NCI-H1417 (cell line): ENCODE results near the gene EMC8.

ENCODE experiments used
- DNase-seq, 3 experiments: peaks; one replicate each; lab custom pipeline; 2025; lab: John Stamatoyannopoulos, UW

EMC8 gene

GRCh38 chr16:85755929-85756768 lies 43.2 kb downstream of the EMC8 start:
- no peak for DNase-seq

GRCh38 chr16:85754413-85754812 lies 44.9 kb downstream of the EMC8 start:
- DNase-seq = peak; percentile 31 to 71 (median 69)

- no peak for DNase-seq
Measured at GRCh38 chr16:85753976-85754375, 45.4 kb downstream of the EMC8 start.

GRCh38 chr16:85753559-85753958 lies 45.8 kb downstream of the EMC8 start:
- DNase-seq = no peak

- no peak for DNase-seq
Measured at GRCh38 chr16:85752511-85753420, 46.6 kb downstream of the EMC8 start.

GRCh38 chr16:85751698-85752501 lies 47.4 kb downstream of the EMC8 start:
- DNase-seq = no peak

GRCh38 chr16:85750827-85751697 lies 48.3 kb downstream of the EMC8 start, which contains the start of gene C16orf74:
C16orf74 (minus strand) TSS chr16:85751096; CDS start chr16:85735217, 15,879 bp downstream.
- DNase-seq = peak in 2 of 3 experiments; percentile 29 to 35

- peak in 2 of 3 experiments; percentile 33 to 56 for DNase-seq
Measured at GRCh38 chr16:85750146-85750826, 49.1 kb downstream of the EMC8 start.

- DNase-seq = no peak
Measured at GRCh38 chr16:85749771-85750145, 49.6 kb downstream of the EMC8 start.

GRCh38 chr16:85746460-85747215 lies 52.7 kb downstream of the EMC8 start:
- no peak for DNase-seq

- no peak for DNase-seq
Measured at GRCh38 chr16:85738923-85739715, 60.2 kb downstream of the EMC8 start.

GRCh38 chr16:85736921-85737320 lies 62.4 kb downstream of the EMC8 start:
- DNase-seq = no peak

GRCh38 chr16:85735946-85736345 lies 63.4 kb downstream of the EMC8 start:
- no peak for DNase-seq

GRCh38 chr16:85735225-85735635 lies 64.1 kb downstream of the EMC8 start:
- DNase-seq = no peak

GRCh38 chr16:85734311-85735017 lies 64.9 kb downstream of the EMC8 start:
- no peak for DNase-seq

GRCh38 chr16:85733839-85734170 lies 65.5 kb downstream of the EMC8 start:
- no peak for DNase-seq

- no peak for DNase-seq
Measured at GRCh38 chr16:85733155-85733838, 66.0 kb downstream of the EMC8 start.

- DNase-seq = no peak
Measured at GRCh38 chr16:85731179-85731578, 68.2 kb downstream of the EMC8 start.
